ENCODE measurements around the gene TVP23A.

Gene TVP23A

GRCh38 chr16:10738231-10739077 lies 80.1 kb downstream of the TVP23A start:
- TF ChIP-seq TEAD4 (IDR thresholded peaks at IDR 0.05) (no peak), NFIC (IDR thresholded peaks at IDR 0.05) (no peak), TCF12 (IDR thresholded peaks at IDR 0.05; ENCODE audit: low read depth) (no peak)

- no peak for TF ChIP-seq REST (IDR thresholded peaks at IDR 0.05; ENCODE audit: low read depth)
- TF ChIP-seq RAD21 (IDR thresholded peaks at IDR 0.05; ENCODE audit: low read depth): peak; percentile 97
- TF ChIP-seq USF1 (IDR thresholded peaks at IDR 0.05): no peak
Observed at GRCh38 chr16:10737068-10737625, 81.4 kb downstream of the TVP23A start.

- TF ChIP-seq FOXM1 (IDR thresholded peaks at IDR 0.05; ENCODE audit: borderline replicate concordance, low read depth) (no peak), RAD21 (IDR thresholded peaks at IDR 0.05; ENCODE audit: low read depth) (no peak), NFIC (IDR thresholded peaks at IDR 0.05) (no peak), EGR1 (IDR thresholded peaks at IDR 0.05) (no peak), MAX (IDR thresholded peaks at IDR 0.05) (no peak), YY1 (IDR thresholded peaks at IDR 0.05; ENCODE audit: low read depth) (no peak), TEAD4 (IDR thresholded peaks at IDR 0.05) (no peak), TCF12 (IDR thresholded peaks at IDR 0.05; ENCODE audit: low read depth) (no peak), REST (IDR thresholded peaks at IDR 0.05; ENCODE audit: low read depth) (no peak), CEBPB (IDR thresholded peaks at IDR 0.05) (no peak), EP300 (IDR thresholded peaks at IDR 0.05; ENCODE audit: borderline replicate concordance) (no peak), ZBTB7A (IDR thresholded peaks at IDR 0.05; ENCODE audit: low read depth) (no peak), CREB1 (IDR thresholded peaks at IDR 0.05; ENCODE audit: low read depth) (no peak), USF1 (IDR thresholded peaks at IDR 0.05) (no peak), TAF1 (IDR thresholded peaks at IDR 0.05; ENCODE audit: low read depth) (no peak)
Observed at GRCh38 chr16:10731790-10732189, 86.8 kb downstream of the TVP23A start.

- TF ChIP-seq USF1 (IDR thresholded peaks at IDR 0.05): no peak
- no peak for TF ChIP-seq EP300 (IDR thresholded peaks at IDR 0.05; ENCODE audit: borderline replicate concordance)
- TF ChIP-seq NFIC (IDR thresholded peaks at IDR 0.05): no peak
- TF ChIP-seq TCF12 (IDR thresholded peaks at IDR 0.05; ENCODE audit: low read depth): no peak
- TF ChIP-seq RAD21 (IDR thresholded peaks at IDR 0.05; ENCODE audit: low read depth): no peak
- TF ChIP-seq FOXM1 (IDR thresholded peaks at IDR 0.05; ENCODE audit: borderline replicate concordance, low read depth): no peak
- TF ChIP-seq CEBPB (IDR thresholded peaks at IDR 0.05): no peak
- TF ChIP-seq YY1 (IDR thresholded peaks at IDR 0.05; ENCODE audit: low read depth): no peak
- no peak for TF ChIP-seq TEAD4 (IDR thresholded peaks at IDR 0.05)
- TF ChIP-seq EGR1 (IDR thresholded peaks at IDR 0.05): no peak
- TF ChIP-seq CREB1 (IDR thresholded peaks at IDR 0.05; ENCODE audit: low read depth): no peak
- no peak for TF ChIP-seq REST (IDR thresholded peaks at IDR 0.05; ENCODE audit: low read depth)
- no peak for TF ChIP-seq ZBTB7A (IDR thresholded peaks at IDR 0.05; ENCODE audit: low read depth)
- no peak for TF ChIP-seq MAX (IDR thresholded peaks at IDR 0.05)
- TF ChIP-seq TAF1 (IDR thresholded peaks at IDR 0.05; ENCODE audit: low read depth): no peak
Observed at GRCh38 chr16:10729104-10730048, 89.2 kb downstream of the TVP23A start.
